Activated B cell treated with CpG ODN at 0.5 μM for 24 hours (primary cell): ENCODE results near the gene STX2. TPM values are rescaled to one million over a fixed set of nuclear protein-coding genes. Genes with fewer than 3 reads are reported as not detected.

Experiments
- ATAC-seq: fragments of 200-7000 bp; cut with Tn5 transposase; one replicate; pipeline ENCODE4 v1.10.0; 2021; ENCODE audit warnings: low read depth, mild to moderate bottlenecking, moderate library complexity
- CTCF ChIA-PET: fragments of 350-600 bp; sonication (Branson Sonifier 250); formaldehyde crosslinking; loops from one replicate; lab custom pipeline; 2021; ENCODE audit warnings: antibody characterized with exemption; lab: Charles Lee
- POLR2A ChIA-PET: fragments of 350-600 bp; sonication (Branson Sonifier 250); formaldehyde crosslinking; loops from one replicate; lab custom pipeline; 2021; ENCODE audit warnings: antibody characterized with exemption; lab: Charles Lee
- DNase-seq: peaks from one replicate; pipeline ENCODE4 v3.0.0; 2022
- H3K27ac Mint-ChIP-seq: one replicate; pipeline ENCODE4 v1.8.0; 2020; ENCODE audit warnings: mixed read lengths
- H3K27me3 Mint-ChIP-seq: one replicate; pipeline ENCODE4 v1.8.0; 2021; ENCODE audit warnings: mixed read lengths
- H3K36me3 Mint-ChIP-seq: one replicate; pipeline ENCODE4 v1.8.0; 2021; ENCODE audit warnings: low read depth, mixed read lengths
- H3K4me1 Mint-ChIP-seq: one replicate; pipeline ENCODE4 v1.8.0; 2021; ENCODE audit warnings: mixed read lengths
- H3K4me3 Mint-ChIP-seq: one replicate; pipeline ENCODE4 v1.8.0; 2020; ENCODE audit warnings: mild to moderate bottlenecking, mixed read lengths
- H3K9me3 Mint-ChIP-seq: one replicate; pipeline ENCODE4 v1.8.0; 2020; ENCODE audit warnings: mixed read lengths
- intact Hi-C: fragments of 100-400 bp; cut with micrococcal nuclease; formaldehyde crosslinking; loops from one replicate; pipeline ENCODE4 v1.15.1; 2024
- total RNA-seq: library from RNA; stranded (reverse); gene quantifications from 2 replicates; pipeline ENCODE4 v1.2.3, GENCODE V29; 2022
- TF ChIP-seq, protein P1 (sequence below): fragments of 200-600 bp; IDR thresholded peaks from one replicate; pipeline ENCODE4 v1.8.0; 2022; ENCODE audit warnings: antibody characterized with exemption, mild to moderate bottlenecking

The STX2 gene
- total RNA-seq, 1 donor from 2014 or later = 11.0 TPM

DNA sequence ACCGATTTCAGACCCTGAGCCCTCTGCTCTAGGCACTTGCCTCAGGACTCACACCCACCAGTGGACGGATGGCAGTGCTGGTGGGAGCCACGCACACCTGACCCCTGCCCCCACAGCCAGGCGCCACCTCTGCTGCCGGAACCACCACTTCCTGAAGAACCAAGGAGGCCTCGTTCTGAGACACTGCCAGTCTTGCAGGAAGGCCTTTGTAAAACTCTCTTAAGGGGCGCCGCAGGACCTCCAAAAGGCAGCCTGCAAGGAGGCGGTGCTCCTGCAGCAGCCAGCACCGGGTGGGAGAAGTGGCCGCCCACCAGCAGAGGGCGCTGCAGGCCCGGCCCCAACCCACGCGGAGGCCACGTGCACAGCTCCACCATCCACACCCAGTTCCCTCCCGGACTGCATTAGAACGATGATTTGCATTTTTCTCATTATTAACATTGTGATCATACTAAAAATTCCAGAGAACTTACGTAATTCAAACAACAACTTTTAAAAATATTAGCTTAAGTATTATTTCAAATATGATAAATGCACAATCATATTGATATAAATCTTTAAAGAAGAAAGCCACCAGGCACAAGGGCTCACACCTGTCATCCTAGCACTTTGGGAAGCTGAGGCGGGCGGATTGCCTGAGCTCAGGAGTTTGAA, 12.8 kb downstream of the STX2 start:
- H3K27me3 Mint-ChIP-seq = no peaks in the 10 kb centered on the region
- ChIA-PET POLR2A (no interaction called here), CTCF (interaction anchor here (0.7 to 1.4 kb wide), 3 partner anchors 9 to 306 kb away, joined by 4 to 5 read pairs (median 5); no protein-coding TSS in a partner anchor)
- no peak overlapping the region for H3K4me3 Mint-ChIP-seq
- H3K27ac Mint-ChIP-seq = no peak overlapping the region
- intact Hi-C loops = no loop called here
- DNase-seq (peak; percentile 43), ATAC-seq (peak; percentile 54)
- peaks cover 9% of the 10 kb centered on the region for H3K4me1 Mint-ChIP-seq
- TF ChIP-seq, protein P1, sequence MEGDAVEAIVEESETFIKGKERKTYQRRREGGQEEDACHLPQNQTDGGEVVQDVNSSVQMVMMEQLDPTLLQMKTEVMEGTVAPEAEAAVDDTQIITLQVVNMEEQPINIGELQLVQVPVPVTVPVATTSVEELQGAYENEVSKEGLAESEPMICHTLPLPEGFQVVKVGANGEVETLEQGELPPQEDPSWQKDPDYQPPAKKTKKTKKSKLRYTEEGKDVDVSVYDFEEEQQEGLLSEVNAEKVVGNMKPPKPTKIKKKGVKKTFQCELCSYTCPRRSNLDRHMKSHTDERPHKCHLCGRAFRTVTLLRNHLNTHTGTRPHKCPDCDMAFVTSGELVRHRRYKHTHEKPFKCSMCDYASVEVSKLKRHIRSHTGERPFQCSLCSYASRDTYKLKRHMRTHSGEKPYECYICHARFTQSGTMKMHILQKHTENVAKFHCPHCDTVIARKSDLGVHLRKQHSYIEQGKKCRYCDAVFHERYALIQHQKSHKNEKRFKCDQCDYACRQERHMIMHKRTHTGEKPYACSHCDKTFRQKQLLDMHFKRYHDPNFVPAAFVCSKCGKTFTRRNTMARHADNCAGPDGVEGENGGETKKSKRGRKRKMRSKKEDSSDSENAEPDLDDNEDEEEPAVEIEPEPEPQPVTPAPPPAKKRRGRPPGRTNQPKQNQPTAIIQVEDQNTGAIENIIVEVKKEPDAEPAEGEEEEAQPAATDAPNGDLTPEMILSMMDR = no peak
- H3K36me3 Mint-ChIP-seq = peaks cover 23% of the 10 kb centered on the region
- H3K9me3 Mint-ChIP-seq = no peaks in the 10 kb centered on the region

- Mint-ChIP-seq H3K4me3 (no peak overlapping the region), H3K36me3 (peaks cover 28% of the 10 kb centered on the region), H3K4me1 (peaks cover 9% of the 10 kb centered on the region), H3K9me3 (no peaks in the 10 kb centered on the region), H3K27ac (no peak overlapping the region), H3K27me3 (no peaks in the 10 kb centered on the region)
- ChIA-PET CTCF (interaction anchor here (1.1 to 1.4 kb wide), 2 partner anchors 10 to 12 kb away, joined by 5 read pairs; no protein-coding TSS in a partner anchor), POLR2A (no interaction called here)
- DNase-seq (no peak), ATAC-seq (no peak)
- intact Hi-C loops = no loop called here
- TF ChIP-seq, protein P1 = no peak
These were observed 13.3 kb downstream of the STX2 start for GRCh38 chr12:130825771-130826150.

- ChIA-PET POLR2A (no interaction called here), CTCF (no interaction called here)
- no peak for ATAC-seq
- Mint-ChIP-seq H3K27me3 (no peaks in the 10 kb centered on the region), H3K27ac (no peak overlapping the region), H3K4me3 (no peak overlapping the region), H3K9me3 (no peaks in the 10 kb centered on the region), H3K36me3 (peaks cover 22% of the 10 kb centered on the region), H3K4me1 (peaks cover 11% of the 10 kb centered on the region)
- TF ChIP-seq, protein P1 = no peak
- DNase-seq = no peak
- intact Hi-C loops = loop anchor here (1.0 to 5.0 kb wide), 5 partner anchors 53 to 772 kb away; partner anchors contain the start of gene RAN
These were observed 19.4 kb downstream of the STX2 start for GRCh38 chr12:130819681-130820080.

DNA sequence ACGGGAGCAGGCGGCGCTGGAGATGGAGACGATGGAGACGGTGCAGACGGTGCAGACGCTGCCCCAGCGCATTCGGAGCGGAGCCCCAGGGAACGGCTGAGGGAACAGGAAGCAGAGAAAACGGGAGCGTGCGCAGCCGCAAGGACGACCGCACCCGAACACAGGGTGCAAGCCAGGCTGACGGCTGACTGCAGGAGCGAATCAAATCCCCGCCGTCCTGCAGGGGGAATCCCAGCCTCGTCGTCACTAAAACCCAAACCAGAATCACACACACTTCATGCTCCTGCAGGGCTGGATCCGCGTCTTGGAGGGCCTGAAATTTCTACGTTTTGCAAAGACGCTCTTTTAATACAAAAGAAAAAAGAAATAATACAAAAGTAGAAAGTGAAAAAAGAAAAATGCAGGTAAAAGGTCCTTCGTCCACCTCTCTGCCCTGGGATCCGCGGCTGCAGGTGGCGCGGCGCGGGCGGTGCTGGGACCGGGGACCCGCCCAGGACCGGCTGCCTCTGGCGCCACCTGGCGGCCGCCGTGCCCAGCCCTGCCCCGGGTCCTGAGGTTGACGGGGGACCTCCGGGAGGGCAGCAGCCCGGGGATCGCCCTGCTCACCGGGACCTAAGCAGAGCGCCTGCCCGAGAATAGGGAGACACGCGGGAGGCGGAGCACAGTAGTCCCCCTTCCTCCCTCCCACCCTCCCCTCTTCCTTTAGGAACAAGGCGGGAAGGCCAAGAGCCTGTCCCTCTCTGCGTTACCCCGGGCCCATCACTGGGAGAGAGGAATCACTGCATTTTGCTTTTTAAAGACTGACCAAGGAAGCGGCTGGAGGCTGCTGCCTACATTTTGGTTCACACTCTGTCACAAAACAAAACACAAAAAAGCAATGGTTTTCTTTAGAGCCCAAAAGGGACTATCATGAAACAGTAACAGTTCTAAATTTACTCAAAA, 20.1 kb downstream of the STX2 start:
- ChIA-PET CTCF (interaction anchor here (1.0 kb wide), 1 partner anchor 52 kb away, joined by 4 read pairs; no protein-coding TSS in a partner anchor), POLR2A (interaction anchor here (0.7 kb wide), 1 partner anchor 10 kb away, joined by 3 read pairs; no protein-coding TSS in a partner anchor)
- Mint-ChIP-seq H3K27me3 (no peaks in the 10 kb centered on the region), H3K27ac (peak overlapping the region; percentile 37), H3K36me3 (peaks cover 25% of the 10 kb centered on the region), H3K4me1 (peaks cover 14% of the 10 kb centered on the region), H3K4me3 (peak overlapping the region; percentile 91), H3K9me3 (no peaks in the 10 kb centered on the region)
- DNase-seq (peak; percentile 80), ATAC-seq (peak; percentile 93)
- TF ChIP-seq, protein P1 = peak; percentile 91
- intact Hi-C loops = loop anchor here (1.0 to 5.0 kb wide), 6 partner anchors 20 to 772 kb away; partner anchors contain the start of genes RAN and STX2
